ENCODE measurements around the gene OCA2.
"Not testable (repeated sequence)": the region's sequence is repeated elsewhere in the genome, so short reads cannot be mapped to it uniquely, and the experiment has no call there.

Gene OCA2

DNA sequence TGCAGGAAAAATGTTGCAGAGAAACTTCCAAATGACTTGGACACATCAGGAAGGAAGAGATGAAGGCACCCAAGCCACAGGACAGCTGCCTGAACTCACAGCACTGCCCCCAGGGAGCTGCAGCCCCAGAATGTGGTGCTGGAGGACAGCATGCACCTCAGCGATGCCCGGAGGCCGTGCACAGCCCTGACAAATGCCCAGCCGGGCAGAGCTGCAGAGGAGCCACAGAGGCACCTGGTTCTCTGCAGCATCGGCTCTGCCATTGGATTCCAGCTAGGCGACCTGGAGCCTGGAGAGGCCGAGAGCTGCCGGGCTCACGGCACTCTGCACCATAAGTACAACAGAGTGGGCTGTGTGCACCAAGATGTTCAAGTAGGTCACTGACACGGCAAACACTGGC, 97.5 kb downstream of the OCA2 start:
- DNase-seq (ENCODE audit: low read depth) = no peak

DNA sequence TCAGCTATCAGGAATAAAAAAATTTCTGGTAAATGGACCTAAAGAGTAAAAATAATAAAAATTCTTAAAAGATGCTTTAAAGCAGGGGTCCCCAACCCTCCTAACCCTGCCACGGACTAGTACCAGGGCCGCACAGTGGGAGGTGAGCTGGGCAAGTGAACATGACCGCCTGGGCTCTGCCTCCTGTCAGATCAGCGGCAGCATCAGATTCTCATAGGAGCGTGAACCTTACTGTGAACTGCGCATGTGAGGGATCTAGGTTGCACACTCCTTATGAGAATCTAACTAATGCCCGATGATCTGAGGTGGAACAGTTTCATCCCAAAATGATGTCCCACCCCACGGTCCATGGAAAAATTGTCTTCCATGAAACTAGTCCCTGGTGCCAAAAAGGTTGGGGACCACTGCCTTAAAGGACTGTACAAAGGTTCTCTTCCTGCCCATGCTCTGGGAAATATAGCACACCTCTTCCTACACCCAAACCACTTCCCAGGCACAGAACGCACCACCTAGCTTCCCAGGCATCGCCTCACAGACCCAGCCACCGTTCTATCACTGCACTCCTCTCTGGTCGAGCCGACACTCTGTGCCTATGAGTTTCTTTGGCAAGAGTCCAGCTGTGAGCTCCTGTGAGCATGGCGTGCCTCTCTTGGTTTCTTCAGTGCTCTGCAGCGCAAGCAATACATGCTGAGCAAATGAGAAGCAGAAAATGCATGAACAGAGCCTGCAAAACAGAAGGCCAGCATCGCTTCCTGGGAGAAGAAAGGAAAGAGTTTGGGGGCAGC, 104.9 kb downstream of the OCA2 start:
- no peak for DNase-seq (ENCODE audit: low read depth)

DNA sequence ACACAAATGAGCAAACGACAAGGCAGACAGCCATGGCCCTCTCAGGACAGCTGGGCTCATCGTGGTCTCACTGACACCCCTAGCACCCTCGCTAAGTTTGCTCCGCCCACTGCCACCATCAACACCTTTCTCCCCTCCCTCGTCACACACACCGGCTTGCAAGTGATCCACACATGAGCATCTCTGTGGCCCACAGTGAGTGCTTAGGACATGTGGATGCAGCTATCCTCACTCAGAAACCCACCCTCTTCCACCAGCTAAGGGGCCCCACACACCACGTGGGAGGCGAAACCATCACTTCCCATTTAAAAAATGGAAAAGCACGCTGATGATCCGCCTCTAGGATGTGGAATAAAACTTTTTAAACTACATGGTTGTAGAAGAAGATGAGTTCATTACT, 105.6 kb downstream of the OCA2 start:
- DNase-seq (ENCODE audit: low read depth) = no peak

DNA sequence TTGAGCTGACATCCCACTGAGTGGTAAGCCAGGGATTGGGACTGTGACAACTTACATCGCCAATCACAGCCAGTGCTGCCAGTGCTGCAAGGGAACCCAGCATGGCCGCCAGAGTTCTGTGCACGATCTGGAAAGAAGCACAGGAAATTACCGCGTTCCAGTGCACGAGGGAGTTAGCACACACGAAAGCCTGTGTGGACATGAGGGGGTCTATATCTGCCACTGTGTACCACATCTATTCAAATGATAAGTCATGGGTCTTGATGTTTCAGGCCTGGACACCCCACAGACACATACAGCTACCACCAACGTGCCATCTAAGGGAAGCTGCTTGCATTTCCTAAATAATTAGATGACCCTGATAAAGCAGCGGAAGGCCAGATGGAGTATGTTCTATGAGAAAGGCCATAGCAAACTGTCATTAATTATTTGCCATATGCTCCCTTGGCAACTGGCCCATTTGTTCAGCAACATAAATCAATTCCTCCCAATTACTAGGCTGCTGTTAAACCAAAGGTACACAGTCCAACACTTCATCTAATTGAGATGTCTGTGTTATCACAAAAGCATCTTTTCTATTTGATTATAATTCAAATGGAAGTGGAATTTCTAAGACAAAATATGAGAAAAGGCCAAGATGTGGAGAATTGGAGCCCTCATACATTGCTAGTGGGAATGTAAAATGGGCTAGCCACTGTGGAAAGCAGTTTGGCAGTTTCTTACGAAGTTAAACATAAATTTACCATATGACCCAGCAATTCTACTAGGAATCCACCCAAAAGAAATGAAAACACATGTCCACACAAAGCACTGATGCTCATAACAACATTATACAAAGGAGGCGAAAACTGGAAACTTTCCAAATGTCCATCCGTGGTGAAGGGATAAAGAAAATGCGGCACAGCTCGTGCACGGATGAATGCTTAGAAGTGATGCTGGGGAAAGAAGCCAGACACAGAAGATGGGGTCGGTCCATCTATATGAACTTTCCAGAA, 108.3 kb downstream of the OCA2 start:
- DNase-seq (ENCODE audit: low read depth) = no peak

DNA sequence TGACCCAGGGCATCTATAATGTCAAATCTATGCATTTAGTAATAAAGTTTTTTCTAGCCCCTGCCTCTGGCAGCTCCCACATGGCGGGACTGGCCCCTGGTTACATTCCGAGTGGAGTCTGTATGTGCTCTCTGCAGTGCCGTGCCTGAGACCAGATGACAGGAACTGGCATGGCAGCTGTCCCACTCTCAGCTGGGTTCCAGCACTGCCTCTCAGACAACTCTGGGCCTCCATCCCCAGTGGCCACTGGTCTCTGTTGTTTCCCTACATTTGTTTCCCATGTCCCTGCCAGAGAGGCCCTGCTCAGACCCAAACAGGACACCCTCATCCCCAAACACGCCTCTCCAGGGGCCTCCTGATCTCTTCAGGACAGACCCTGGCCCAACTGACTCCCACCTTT, 109.3 kb downstream of the OCA2 start:
- DNase-seq (ENCODE audit: low read depth) = no peak

DNA sequence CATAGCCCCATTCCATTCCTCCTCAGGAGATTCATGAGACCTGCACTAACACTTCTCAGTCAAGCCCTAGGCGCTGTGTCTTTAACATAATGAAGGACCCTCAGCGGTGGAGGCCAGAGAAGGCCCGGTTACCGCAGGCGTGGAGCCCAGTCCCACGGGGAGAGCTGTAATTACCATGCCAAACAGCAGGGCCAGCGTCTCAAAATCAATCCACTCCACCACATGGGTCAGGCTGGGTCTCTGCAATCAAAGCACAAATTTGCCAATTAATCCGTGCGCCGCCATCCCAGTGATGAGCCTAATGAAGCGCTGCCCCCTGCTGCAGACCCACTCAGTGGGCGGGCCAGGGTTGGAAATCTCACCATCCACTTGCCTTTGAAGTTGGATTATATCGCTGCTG, 109.7 kb downstream of the OCA2 start:
- DNase-seq (ENCODE audit: low read depth) = no peak

GRCh38 chr15:27985099-27985498, 114.0 kb downstream of the OCA2 start:
- DNase-seq (ENCODE audit: low read depth) = no peak

- DNase-seq (ENCODE audit: low read depth) = no peak
Measured at GRCh38 chr15:27983496-27983895, 115.6 kb downstream of the OCA2 start.

DNA sequence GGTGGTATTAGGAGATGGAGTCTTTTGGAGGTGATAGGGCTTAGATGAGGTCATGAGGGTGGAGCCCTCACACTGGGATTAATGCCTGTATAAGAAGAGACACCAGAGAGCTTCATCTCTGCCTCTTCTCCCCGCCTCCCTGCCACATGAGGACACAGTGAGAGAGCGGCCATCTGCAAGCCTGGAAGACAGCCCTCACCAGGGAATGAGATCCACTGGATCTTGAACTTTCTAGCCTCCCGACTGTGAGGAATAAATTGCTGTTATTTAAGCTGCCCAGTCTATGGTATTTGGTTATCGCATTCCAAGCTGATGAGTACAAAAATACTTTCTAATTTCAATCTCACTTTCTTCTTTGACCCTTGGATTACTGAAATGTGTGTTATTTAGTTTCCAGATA, 121.4 kb downstream of the OCA2 start:
- no peak for DNase-seq (ENCODE audit: low read depth)

DNA sequence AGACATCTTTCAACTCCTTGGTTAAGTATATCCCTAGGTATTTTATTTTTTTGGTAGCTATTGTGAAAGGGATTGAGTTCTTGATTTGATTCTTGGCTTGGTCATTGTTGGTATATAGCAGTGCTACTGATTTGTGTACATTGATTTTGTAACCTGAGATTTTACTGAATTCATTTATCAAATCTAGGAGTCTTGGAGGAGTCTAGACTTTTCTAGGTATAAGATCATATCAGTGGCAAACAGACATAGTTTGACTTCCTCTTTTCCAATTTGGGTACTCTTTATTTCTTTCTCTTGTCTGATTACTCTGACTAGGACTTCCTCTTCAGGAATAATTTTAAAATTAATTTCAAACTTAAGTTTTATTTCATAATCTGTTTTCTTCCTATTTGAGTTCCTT, 125.2 kb downstream of the OCA2 start:
- no peak for DNase-seq (ENCODE audit: low read depth)

- DNase-seq (ENCODE audit: low read depth) = no peak
Measured at GRCh38 chr15:27970661-27971392, 128.3 kb downstream of the OCA2 start.

- no peak for DNase-seq (ENCODE audit: low read depth)
Measured at GRCh38 chr15:27967541-27967940, 131.6 kb downstream of the OCA2 start.

GRCh38 chr15:27965546-27965945, 133.6 kb downstream of the OCA2 start:
- no peak for DNase-seq (ENCODE audit: low read depth)

DNA sequence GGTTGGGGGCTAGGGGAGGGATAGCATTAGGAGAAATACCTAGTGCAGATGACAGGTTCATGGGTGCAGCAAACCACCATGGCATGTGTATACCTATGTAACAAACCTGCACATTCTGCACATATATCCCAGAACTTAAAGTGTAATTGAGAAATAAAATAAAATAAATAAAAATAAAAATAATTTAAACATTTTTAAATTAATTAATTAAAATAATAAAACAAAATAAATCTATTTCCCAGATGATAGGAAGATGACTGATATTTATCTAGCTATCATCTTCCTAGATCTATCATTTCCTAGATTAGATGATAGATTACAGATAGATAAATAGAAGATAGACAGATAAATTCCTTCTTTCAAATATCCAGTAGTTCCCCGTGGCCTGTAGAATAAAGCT, 137.3 kb downstream of the OCA2 start:
- no peak for DNase-seq (ENCODE audit: low read depth)

GRCh38 chr15:27958911-27959578, 140.1 kb downstream of the OCA2 start:
- no peak for DNase-seq (ENCODE audit: low read depth)

- DNase-seq (ENCODE audit: low read depth) = no peak
Measured at GRCh38 chr15:27956285-27956684, 142.8 kb downstream of the OCA2 start.

- DNase-seq (ENCODE audit: low read depth) = no peak
Measured at GRCh38 chr15:27955087-27955486, 144.0 kb downstream of the OCA2 start.

- not testable (repeated sequence) for DNase-seq (ENCODE audit: low read depth)
Measured at GRCh38 chr15:27952593-27952992, 146.5 kb downstream of the OCA2 start.

DNA sequence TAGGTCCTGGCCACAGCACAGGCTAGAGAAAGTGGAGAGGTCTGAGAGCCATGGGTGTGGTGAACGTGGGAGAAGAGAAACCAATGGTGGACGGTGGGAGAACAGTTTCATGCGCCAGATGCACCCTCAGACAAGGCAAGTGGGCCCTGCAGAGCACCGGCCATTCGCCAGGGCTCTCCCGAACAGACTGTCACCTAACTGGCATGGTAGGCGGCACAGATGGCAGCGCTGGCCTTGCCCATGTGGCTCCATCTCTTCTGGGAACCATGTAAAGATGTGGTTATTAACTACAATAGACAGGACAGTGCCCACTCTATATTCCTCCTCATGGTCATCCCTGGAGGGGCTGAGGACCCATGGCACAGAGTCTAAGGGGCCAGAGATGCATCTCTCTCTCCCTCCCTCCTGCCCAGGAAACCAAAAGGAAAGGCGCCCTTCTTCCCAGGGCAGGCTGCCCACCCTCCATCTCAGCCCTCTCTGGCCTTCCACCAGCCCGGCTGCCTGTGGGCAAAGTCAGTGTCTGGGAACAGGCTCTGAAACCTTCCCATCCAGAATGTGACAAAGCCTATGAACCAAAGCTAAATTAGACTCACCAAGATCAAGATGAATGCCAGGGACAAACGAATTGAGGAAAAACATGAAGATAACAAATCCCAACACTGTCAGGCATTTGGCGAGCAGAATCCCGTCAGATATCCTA, 147.8 kb downstream of the OCA2 start:
- DNase-seq (ENCODE audit: low read depth) = no peak

GRCh38 chr15:27949089-27949488, 150.0 kb downstream of the OCA2 start:
- DNase-seq (ENCODE audit: low read depth) = no peak

DNA sequence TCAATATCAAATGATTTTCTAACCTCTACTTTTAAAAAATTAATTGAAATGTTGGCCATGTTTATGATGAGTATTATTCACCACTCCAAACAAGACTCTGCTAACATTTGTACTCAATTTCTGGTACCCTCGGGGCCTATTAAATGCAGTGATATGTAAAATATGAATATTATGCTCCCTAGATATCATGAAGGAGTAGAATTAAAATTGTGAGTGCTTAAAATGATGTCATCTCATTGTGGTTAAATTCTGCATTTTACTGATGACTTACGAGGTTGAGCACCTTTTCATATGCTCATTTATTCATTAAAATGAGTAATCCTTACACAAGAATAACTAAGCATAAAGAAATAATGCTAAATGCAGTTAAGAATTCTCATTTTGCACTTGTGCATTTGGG, 159.9 kb downstream of the OCA2 start:
- DNase-seq (ENCODE audit: low read depth) = no peak

All from stimulated activated CD8-positive, alpha-beta memory T cell treated with anti-CD3 and anti-CD28 coated beads, Interleukin-15, amount 100 ng/mL, for 24 hours (primary cell).